Right lobe of liver (tissue), 4 donors: Measurements from ENCODE around the gene RNGTT.

ENCODE experiments used
- POLR2A ChIP-seq: fragments of 450-650 bp; IDR thresholded peaks from one replicate; pipeline ENCODE4 v1.6.1; 2017; ENCODE audit warnings: antibody characterized with exemption, mild to moderate bottlenecking
- TF ChIP-seq, protein P1 (sequence below), 4 donors: fragments of 200-600 bp in 3 of 4; fragments of 450-650 bp in 1 of 4; IDR thresholded peaks; one replicate each; pipeline versions ENCODE4 v1.5.1 to v1.8.0; 2016 to 2022; ENCODE audit warnings: antibody characterized with exemption in 4 of 4, mild to moderate bottlenecking in 2 of 4
- donor health status: DM: no; HTN: no; CAD: no.
- donor health status: DM: no; HTN: no; CAD: no.
- donor health status: DM: no; HTN: yes; CAD: no.

DNA sequence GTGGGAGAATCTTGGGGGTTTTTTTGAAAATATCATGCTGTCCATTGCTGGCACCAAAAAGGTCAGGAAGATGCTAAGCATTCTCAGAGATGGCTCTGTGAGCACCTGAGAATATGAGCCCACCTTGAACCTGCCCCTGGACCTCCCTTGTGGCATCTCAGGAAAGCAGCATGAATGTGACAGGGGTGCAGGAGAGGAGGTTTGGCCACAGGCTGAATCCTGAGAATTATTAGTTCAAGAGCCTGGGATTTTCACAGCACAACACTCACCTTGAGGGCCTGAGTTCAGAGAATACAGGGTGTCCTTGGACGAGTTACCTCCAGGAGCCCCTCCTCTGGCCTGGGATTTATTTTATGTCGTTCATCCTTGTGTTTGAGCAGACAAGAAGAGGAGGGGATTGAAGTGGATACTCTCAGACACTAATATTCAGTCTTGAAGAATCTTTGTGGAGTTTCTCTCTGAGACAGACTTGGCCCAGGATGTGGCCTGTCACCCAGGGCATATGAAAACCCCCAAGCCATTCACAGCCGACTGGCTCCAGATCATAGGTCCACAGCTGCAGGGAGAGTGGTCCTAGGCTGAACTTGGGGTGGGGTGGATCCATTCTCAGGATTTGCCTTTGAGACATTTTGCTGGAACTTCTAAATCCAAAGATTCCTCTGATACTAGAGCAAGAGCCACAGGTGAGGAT is 390.8 kb downstream of the RNGTT start:
- TF ChIP-seq, protein P1, sequence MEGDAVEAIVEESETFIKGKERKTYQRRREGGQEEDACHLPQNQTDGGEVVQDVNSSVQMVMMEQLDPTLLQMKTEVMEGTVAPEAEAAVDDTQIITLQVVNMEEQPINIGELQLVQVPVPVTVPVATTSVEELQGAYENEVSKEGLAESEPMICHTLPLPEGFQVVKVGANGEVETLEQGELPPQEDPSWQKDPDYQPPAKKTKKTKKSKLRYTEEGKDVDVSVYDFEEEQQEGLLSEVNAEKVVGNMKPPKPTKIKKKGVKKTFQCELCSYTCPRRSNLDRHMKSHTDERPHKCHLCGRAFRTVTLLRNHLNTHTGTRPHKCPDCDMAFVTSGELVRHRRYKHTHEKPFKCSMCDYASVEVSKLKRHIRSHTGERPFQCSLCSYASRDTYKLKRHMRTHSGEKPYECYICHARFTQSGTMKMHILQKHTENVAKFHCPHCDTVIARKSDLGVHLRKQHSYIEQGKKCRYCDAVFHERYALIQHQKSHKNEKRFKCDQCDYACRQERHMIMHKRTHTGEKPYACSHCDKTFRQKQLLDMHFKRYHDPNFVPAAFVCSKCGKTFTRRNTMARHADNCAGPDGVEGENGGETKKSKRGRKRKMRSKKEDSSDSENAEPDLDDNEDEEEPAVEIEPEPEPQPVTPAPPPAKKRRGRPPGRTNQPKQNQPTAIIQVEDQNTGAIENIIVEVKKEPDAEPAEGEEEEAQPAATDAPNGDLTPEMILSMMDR (IDR thresholded peaks at IDR 0.05): no peak
- TF ChIP-seq POLR2A: no peak
